Measurements from ENCODE around the gene ANKRD44.
"Not testable (repeated sequence)": the region's sequence is repeated elsewhere in the genome, so short reads cannot be mapped to it uniquely, and the experiment has no call there.

Gene ANKRD44

DNA sequence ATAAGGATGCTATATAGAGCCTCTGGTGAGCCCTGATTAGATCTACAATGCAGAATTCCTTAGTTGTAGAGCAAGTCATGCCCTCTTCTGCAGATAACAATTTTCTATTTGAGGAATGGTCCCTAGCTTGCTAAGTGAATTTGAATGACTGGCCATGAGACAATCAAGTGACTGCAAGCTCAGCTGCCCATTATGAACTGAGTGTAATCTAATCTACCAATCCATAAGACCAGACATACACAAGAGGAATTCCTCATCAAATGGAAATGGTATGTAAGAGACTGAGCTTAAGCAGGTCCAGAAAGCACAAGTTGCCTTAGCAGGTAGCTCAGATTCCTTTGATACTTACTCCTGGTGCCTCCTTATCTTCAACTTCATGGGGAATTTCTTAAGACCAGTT is 4.8 kb upstream of the ANKRD44 start:
- DNase-seq = no peak

DNA sequence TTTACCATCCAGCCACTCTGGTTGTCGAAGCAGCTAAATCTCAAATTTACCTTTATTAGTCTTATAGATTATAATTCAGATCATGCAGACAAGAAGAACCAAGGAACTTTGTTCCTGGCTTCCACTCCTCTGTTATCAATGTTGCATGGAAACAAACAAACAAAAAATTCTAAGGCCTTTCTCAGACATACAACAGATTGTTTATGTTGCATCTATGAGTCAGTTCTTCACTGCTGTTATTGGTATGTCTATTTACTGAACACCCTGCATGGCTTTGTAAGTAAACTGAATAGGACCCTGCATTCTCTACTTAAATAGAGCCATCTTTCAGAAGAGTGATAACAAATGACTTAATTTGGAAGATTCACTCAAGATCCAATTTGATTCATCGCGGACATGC is 1.6 kb upstream of the ANKRD44 start:
- no peak for DNase-seq

GRCh38 chr2:197311421-197312033 is 947 bp upstream of the ANKRD44 start:
- DNase-seq = no peak

DNA sequence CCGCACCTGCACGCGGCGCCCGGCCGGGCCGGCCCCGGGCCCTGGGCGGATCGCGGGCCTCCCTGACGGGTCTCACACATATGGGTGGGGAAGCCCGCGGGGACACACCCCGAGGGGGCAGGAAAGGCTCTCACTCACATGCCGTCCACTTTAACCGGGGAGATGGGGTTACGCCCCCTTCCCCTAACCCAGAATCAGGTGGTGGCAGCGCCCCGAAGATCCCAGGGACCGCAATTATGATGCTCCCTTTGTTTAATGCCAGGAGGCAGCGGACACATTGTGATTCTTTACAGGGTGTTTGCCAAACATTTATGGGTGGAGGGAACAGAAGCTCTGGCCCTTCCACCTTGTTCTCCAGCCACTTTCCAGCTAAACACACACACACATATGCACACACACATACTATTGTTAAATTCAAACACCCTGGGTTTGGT is 424 bp upstream of the ANKRD44 start:
- DNase-seq = no peak

GRCh38 chr2:197309691-197310231 is 819 bp downstream of the ANKRD44 start:
- DNase-seq = peak; percentile 24

GRCh38 chr2:197308996-197309690 is 1.4 kb downstream of the ANKRD44 start:
- DNase-seq = no peak

DNA sequence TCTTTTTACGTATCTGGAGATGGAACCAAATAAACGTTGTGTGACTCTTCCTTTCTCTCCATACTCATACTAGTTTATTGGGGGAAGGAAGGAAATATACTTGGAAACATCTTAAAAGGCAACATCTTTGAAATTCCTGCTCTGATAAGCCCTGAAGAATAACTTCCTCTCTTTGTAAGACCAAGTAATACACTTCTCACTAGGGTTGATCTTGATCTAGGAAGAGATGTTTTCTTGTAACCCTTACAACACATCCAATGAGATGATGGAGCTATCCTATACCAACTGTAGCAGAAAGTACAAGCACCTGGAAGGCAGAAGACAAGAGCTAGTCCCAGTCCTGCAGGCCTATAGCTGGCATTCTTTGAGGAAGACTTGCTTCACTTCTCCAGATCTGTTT is 2.0 kb downstream of the ANKRD44 start:
- no peak for DNase-seq

- DNase-seq = no peak
Observed at GRCh38 chr2:197307933-197308521, 2.6 kb downstream of the ANKRD44 start.

- no peak for DNase-seq
Observed at GRCh38 chr2:197307236-197307932, 3.2 kb downstream of the ANKRD44 start.

GRCh38 chr2:197306696-197307040 is 3.9 kb downstream of the ANKRD44 start:
- DNase-seq = no peak

DNA sequence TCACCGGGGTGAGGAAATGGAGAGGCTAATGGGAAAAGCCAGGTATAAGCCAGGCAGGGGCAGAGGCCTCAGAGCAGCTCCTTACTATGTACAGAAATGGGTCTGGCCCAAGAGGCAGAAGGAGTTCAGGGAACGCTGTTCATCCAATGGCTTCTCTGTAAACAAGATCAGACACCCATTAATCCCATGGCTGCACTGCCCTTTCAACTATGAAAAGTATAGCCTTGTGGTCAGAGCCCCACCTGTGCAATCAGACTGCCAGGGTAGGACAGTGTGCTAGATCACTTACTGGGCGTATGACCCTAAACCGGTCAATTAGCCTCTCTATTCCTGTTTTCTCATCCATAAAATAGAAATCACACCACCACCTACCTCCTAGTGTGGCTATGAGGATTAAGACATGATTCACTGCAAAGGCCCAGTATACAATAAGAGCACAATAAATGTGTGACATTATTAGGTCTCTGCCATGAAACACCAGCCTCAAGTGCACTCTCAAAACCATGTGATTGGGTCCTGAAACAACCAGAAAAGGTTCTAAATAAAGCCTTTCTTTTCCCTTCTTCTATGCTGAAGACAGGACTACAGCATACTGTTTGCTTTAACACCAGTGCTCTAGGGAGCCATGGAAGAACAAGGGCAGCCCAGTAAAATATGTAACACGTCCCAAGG is 4.4 kb downstream of the ANKRD44 start:
- DNase-seq = no peak

DNA sequence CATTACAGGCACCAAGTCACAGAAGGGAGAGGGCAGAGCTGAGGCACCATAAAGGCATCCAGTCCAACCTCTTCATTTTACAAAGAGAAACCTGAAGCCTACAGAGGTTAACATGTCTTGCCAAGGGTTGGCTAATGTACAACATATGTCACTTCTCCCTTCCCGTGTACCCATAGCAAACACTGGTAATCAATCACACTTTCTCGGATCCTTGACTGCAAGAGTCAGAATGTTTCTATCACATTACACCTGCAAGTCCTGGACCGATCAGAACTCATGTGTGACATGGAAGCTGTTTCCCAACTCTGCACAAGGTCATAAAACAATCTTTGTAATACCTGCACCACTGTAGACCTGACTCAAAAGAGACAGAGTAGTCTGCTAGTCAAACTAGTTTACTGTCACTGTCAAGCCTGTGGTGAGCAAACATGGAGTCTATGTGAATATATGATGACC is 6.0 kb downstream of the ANKRD44 start:
- DNase-seq = no peak

- DNase-seq = no peak
Observed at GRCh38 chr2:197300139-197300538, 10.4 kb downstream of the ANKRD44 start.

DNA sequence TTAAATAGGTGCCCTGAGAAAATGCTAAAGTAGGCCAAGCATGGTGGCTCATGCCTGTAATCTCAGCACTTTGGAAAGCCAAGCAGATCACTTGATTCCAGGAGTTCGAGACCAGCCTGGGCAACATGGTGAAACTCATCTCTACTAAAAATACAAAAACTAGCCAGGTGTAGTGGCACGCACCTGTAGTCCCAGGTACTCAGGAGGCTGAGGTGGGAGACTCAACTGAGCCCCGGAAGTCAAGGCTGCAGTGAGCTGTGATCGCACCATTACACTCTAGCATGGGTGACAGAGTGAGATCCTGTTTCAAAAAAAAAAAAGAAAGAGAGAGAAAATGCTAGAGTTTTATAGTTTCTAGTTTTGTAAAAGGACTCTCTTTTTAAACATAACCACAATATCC is 12.0 kb downstream of the ANKRD44 start:
- no peak for DNase-seq

- DNase-seq = no peak
Observed at GRCh38 chr2:197297772-197298318, 12.7 kb downstream of the ANKRD44 start.

GRCh38 chr2:197297266-197297665 is 13.3 kb downstream of the ANKRD44 start:
- DNase-seq = no peak

GRCh38 chr2:197296835-197297234 is 13.7 kb downstream of the ANKRD44 start:
- DNase-seq = no peak

- DNase-seq = no peak
Observed at GRCh38 chr2:197294260-197294659, 16.3 kb downstream of the ANKRD44 start.

- DNase-seq = no peak
Observed at GRCh38 chr2:197293252-197294007, 17.1 kb downstream of the ANKRD44 start.

GRCh38 chr2:197292619-197293018 is 18.0 kb downstream of the ANKRD44 start:
- DNase-seq = no peak

DNA sequence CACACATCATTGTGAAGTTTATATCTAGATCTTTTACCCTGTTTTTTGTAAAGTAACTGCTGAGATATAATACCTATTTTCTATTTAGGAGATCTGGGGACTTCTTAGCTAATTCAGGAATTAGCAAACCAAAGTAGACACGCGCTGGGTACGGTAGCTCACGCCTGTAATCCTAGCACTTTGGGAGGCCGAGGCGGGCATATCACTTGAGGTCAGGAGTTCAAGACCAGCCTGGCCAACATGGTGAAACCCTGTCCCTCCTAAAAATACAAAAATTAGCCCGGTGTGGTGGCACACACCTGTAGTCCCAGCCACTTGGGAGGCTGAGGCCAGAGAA is 23.0 kb downstream of the ANKRD44 start:
- not testable (repeated sequence) for DNase-seq

All from DMS79 (cell line).